ENCODE results near the gene GPX8. TPM values are rescaled to one million over a fixed set of nuclear protein-coding genes. Genes with fewer than 3 reads are reported as not detected.

Gene GPX8
- polyA plus RNA-seq, 3 donors = not detected

DNA sequence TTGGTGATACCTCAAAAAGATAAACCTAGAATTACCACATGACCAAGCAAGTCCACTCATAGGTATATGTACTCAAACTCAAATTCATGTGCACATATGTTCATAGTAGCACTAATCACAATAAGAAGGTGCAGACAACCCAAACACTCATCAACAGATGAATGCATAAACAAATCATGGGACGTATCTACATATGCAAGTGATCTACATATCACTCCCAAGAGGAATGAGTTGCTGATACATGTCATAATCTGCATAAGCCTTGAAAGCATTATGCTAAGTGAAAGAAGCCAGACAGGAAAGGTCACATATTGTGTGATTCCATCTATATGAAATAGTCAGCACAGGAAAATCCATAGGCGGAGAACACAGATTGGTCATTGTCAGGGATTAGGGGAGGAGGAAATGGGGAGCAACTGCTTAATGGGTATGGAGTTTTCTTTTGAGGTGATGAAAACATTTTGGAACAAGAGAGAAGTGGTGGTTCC is 10.6 kb upstream of the GPX8 start:
- Mint-ChIP-seq H3K9me3 (no peaks in the 10 kb centered on the region), H3K27me3 (ENCODE audit: low read depth in 3 of 3) (peaks cover 11 to 16% (median 13%) of the 10 kb centered on the region in 3 donors), H3K36me3 (no peaks in the 10 kb centered on the region), H3K4me3 (no peak overlapping the region), H3K27ac (no peak overlapping the region), H3K4me1 (peaks cover 3% of the 10 kb centered on the region)
- H3K4me2 ChIP-seq (replicated peaks; ENCODE audit: extremely low read depth, low read length, poor library complexity, severe bottlenecking) = no peak overlapping the region
- H3K4me1 ChIP-seq (ENCODE audit: control insufficient read depth in 1 of 2, insufficient read depth in 2 of 2, low read length in 2 of 2) = no peaks in the 10 kb centered on the region
- H3K27me3 ChIP-seq (ENCODE audit: control insufficient read depth in 2 of 2, insufficient read depth in 2 of 2, low read length in 2 of 2) = peaks cover 0 to 4% of the 10 kb centered on the region in 2 donors
- no peak overlapping the region for H3K9ac ChIP-seq (ENCODE audit: insufficient read depth, low read length, poor library complexity, severe bottlenecking)
- H4K20me1 ChIP-seq (ENCODE audit: insufficient read depth, low read length) = no peaks in the 10 kb centered on the region
- H3K79me2 ChIP-seq (ENCODE audit: insufficient read depth, low read length) = no peaks in the 10 kb centered on the region
- H3K4me3 ChIP-seq (replicated peaks in 1 of 3; ENCODE audit: low read depth in 2 of 3, low read length in 3 of 3) = no peak overlapping the region
- H2AFZ ChIP-seq (ENCODE audit: insufficient read depth, low read depth, low read length, poor library complexity, severe bottlenecking) = no peak overlapping the region
- no peak for DNase-seq
- WGBS (ENCODE audit: insufficient coverage) = 100% methylated on average over 1 of the region's 2 CpGs
- intact Hi-C loops (cut with micrococcal nuclease) = loop anchor here in 1 of 2 donors (5.0 kb wide), 1 partner anchor 632 kb away; the partner anchor contains the start of gene SNX18
- H3K36me3 ChIP-seq (replicated peaks in 1 of 2; ENCODE audit: control insufficient read depth in 1 of 2, insufficient read depth in 2 of 2, low read length in 2 of 2) = no peaks in the 10 kb centered on the region
- H3K27ac ChIP-seq (ENCODE audit: low read depth in 1 of 2, low read length in 2 of 2) = no peak overlapping the region
- TF ChIP-seq, protein P1, sequence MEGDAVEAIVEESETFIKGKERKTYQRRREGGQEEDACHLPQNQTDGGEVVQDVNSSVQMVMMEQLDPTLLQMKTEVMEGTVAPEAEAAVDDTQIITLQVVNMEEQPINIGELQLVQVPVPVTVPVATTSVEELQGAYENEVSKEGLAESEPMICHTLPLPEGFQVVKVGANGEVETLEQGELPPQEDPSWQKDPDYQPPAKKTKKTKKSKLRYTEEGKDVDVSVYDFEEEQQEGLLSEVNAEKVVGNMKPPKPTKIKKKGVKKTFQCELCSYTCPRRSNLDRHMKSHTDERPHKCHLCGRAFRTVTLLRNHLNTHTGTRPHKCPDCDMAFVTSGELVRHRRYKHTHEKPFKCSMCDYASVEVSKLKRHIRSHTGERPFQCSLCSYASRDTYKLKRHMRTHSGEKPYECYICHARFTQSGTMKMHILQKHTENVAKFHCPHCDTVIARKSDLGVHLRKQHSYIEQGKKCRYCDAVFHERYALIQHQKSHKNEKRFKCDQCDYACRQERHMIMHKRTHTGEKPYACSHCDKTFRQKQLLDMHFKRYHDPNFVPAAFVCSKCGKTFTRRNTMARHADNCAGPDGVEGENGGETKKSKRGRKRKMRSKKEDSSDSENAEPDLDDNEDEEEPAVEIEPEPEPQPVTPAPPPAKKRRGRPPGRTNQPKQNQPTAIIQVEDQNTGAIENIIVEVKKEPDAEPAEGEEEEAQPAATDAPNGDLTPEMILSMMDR (IDR thresholded peaks at IDR 0.05) = no peak
- no peaks in the 10 kb centered on the region for H3K9me3 ChIP-seq (replicated peaks in 1 of 2; ENCODE audit: control insufficient read depth in 1 of 2, insufficient read depth in 1 of 2, low read length in 2 of 2)

DNA sequence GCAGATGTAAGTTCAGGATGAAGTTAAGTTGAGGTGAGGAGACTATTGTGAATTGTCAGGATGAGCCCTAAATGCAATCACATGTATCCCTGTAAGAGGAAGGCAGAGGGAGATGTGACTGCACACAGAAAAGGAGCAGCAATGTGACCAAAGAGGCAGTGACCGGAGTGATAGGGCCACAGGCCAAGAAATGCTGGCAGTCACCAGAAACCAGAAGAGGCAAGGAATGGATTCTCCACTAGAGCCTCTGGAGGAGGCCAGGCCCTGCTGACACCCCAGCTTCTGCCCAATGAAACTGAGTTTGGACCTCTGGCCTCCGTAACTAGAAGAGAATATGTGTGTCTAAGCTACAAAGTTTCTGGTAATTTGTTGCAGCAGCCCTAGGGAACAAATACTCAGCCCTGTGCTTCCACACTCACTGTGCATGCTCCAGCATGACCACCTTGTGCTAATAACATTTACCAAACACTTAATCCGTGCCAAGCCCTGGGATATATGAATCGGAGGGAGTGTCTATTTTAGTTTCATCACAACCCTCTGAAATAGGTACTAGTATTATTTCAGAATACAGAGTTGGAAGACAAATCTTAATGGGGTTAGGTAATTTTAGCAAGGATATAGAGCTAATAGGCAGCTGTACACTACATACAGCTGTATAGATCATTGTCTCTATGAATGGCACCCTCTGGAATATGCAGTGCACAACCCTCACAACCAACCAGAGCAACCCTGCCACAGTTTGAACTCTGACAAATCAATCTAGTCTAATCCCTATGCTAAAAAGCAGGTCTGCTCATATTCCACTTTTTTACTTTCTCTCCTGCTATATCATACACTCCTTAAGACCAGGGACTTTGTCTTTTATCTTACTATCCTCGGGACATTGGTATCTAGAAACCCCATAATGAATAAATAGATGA is 7.8 kb upstream of the GPX8 start:
- peaks cover 0 to 4% of the 10 kb centered on the region in 2 donors for H3K27me3 ChIP-seq (ENCODE audit: control insufficient read depth in 2 of 2, insufficient read depth in 2 of 2, low read length in 2 of 2)
- no peaks in the 10 kb centered on the region for H3K36me3 ChIP-seq (replicated peaks in 1 of 2; ENCODE audit: control insufficient read depth in 1 of 2, insufficient read depth in 2 of 2, low read length in 2 of 2)
- peak overlapping the region in 1 of 7 donors; percentile 2 for H3K27ac Mint-ChIP-seq
- no peak overlapping the region for H3K4me3 ChIP-seq (replicated peaks in 1 of 3; ENCODE audit: low read depth in 2 of 3, low read length in 3 of 3)
- 80% methylated on average over 1 of the region's 5 CpGs for WGBS (ENCODE audit: insufficient coverage)
- H3K4me1 Mint-ChIP-seq = no peaks in the 10 kb centered on the region
- no peaks in the 10 kb centered on the region for H4K20me1 ChIP-seq (ENCODE audit: insufficient read depth, low read length)
- H3K27me3 Mint-ChIP-seq (ENCODE audit: low read depth in 3 of 3) = peaks cover 11 to 20% (median 13%) of the 10 kb centered on the region in 3 donors
- peaks cover 0 to 8% (median 2%) of the 10 kb centered on the region in 7 donors for H3K9me3 Mint-ChIP-seq
- H3K9me3 ChIP-seq (replicated peaks in 1 of 2; ENCODE audit: control insufficient read depth in 1 of 2, insufficient read depth in 1 of 2, low read length in 2 of 2) = no peaks in the 10 kb centered on the region
- no peaks in the 10 kb centered on the region for H3K79me2 ChIP-seq (ENCODE audit: insufficient read depth, low read length)
- no peak for DNase-seq
- no peaks in the 10 kb centered on the region for H3K36me3 Mint-ChIP-seq
- H3K27ac ChIP-seq (ENCODE audit: low read depth in 1 of 2, low read length in 2 of 2) = no peak overlapping the region
- no peak overlapping the region for H2AFZ ChIP-seq (ENCODE audit: insufficient read depth, low read depth, low read length, poor library complexity, severe bottlenecking)
- TF ChIP-seq, protein P1 (IDR thresholded peaks at IDR 0.05) = no peak
- no peak overlapping the region for H3K4me3 Mint-ChIP-seq
- no peak overlapping the region for H3K4me2 ChIP-seq (replicated peaks; ENCODE audit: extremely low read depth, low read length, poor library complexity, severe bottlenecking)
- no peaks in the 10 kb centered on the region for H3K4me1 ChIP-seq (ENCODE audit: control insufficient read depth in 1 of 2, insufficient read depth in 2 of 2, low read length in 2 of 2)
- no peak overlapping the region for H3K9ac ChIP-seq (ENCODE audit: insufficient read depth, low read length, poor library complexity, severe bottlenecking)
- intact Hi-C loops (cut with micrococcal nuclease) = no loop called here
